ENCODE measurements around the gene CABLES1.

Gene CABLES1

DNA sequence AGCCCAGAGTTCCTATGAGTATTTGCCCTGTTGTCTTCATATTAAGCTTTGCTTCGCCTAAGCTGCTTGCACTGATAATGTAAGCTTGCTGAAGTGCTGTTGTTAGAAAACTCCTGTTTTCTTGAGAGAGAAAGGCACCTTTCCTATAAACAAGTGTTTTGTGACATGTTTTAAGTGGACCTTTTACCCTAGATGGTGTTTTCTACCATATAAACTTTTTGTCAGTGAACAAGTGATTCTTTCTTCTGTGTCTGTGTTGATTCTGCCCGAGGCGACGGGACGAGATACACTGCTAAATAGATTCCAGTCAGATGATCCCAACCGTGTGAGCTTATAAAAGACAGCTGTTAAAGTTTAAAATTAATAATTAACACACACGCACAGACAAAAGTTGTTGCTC is 24.1 kb downstream of the CABLES1 start:
- TF ChIP-seq, protein P1, sequence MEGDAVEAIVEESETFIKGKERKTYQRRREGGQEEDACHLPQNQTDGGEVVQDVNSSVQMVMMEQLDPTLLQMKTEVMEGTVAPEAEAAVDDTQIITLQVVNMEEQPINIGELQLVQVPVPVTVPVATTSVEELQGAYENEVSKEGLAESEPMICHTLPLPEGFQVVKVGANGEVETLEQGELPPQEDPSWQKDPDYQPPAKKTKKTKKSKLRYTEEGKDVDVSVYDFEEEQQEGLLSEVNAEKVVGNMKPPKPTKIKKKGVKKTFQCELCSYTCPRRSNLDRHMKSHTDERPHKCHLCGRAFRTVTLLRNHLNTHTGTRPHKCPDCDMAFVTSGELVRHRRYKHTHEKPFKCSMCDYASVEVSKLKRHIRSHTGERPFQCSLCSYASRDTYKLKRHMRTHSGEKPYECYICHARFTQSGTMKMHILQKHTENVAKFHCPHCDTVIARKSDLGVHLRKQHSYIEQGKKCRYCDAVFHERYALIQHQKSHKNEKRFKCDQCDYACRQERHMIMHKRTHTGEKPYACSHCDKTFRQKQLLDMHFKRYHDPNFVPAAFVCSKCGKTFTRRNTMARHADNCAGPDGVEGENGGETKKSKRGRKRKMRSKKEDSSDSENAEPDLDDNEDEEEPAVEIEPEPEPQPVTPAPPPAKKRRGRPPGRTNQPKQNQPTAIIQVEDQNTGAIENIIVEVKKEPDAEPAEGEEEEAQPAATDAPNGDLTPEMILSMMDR (IDR thresholded peaks at IDR 0.05) = no peak

DNA sequence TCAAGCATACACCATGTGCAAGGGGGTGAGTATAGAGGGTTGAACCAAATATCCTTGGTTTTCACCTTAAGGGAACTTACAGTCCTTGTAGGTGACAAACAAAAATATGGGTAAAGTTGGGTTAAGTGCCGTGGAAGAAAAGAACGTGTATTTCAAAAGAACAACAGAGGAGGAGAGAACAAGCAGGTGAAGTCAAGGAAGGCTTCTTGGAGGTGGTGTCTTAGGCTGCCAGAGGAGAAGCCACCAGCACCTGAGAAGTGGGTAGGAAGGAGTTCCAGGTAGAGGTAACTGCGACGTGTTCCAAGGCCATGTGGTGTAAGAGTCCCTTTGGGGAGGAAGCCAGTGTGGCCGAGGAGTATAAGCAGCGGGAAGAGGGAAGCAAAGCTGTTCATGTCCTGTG is 27.2 kb downstream of the CABLES1 start:
- TF ChIP-seq, protein P1 (IDR thresholded peaks at IDR 0.05) = no peak

DNA sequence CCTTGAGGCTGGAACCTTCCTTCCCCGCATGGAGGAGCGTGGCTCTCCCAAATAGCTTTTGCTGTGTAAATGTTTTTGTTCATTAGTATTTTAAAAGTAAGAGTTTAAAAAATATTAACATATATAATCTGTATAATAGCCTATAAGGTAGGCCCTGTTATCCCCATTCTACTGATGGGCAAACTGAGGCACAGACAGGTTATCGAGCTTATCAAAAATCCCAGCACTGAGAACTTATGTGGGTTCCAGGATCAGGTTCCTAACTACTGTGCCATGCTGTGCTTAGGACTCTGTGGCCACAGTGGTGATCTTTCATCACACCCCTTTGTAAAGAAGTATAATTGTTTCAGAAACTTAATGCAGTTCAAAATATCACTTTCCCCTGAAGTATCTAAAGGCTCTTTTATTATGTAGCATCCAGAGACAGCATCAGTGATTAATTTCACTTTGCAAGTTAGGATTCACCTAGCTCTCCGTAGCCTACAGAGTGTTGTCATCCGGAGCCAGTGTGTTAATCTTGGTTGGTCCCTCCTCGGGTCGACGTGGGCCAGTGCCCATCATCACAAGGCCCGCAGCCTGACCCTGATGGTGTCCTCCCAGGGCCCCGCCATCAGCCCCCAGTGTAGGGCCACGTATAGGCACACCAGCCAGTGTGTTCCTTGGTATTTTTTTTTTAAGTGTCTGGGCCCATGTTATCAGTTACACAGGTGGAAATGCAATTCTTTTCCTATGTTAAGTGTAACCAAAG is 28.7 kb downstream of the CABLES1 start:
- TF ChIP-seq, protein P1 (IDR thresholded peaks at IDR 0.05) = no peak

DNA sequence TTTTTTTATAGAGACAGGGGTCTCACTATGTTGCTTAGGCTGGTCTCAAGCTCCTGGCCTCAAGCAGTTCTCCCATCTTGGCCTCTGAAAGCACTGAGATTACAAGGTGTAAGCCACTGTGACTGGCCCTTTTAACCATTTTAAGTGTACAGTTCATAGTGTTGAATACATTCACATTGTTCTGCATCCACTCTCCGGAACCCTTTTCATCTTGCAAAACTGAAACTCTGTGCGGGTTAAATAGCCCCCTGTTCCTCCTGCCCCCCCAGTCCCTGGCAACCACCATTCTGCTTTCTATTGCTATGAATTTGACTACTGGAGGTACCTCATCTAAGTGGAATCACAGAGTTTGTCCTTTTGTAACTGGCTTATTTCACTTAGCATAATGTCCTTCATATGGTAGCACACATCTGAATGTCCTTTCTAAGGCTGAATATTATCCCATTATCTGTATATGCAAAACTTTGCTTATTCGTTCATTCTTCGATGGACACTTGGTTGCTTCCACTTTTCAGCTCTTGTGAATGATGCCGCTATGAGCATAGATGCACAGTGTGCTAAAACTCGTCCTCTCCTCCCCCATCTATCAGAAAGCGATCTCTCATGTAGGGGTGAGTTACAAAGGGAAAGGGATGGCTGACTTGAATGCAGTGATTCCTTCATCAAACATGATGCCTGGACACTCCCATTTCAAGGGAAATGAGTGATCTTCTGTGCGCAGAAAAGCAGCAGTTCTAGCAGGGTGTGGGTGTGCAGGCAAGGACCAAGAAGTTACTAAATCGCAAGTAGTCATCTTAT is 30.2 kb downstream of the CABLES1 start:
- TF ChIP-seq, protein P1 (IDR thresholded peaks at IDR 0.05) = no peak

DNA sequence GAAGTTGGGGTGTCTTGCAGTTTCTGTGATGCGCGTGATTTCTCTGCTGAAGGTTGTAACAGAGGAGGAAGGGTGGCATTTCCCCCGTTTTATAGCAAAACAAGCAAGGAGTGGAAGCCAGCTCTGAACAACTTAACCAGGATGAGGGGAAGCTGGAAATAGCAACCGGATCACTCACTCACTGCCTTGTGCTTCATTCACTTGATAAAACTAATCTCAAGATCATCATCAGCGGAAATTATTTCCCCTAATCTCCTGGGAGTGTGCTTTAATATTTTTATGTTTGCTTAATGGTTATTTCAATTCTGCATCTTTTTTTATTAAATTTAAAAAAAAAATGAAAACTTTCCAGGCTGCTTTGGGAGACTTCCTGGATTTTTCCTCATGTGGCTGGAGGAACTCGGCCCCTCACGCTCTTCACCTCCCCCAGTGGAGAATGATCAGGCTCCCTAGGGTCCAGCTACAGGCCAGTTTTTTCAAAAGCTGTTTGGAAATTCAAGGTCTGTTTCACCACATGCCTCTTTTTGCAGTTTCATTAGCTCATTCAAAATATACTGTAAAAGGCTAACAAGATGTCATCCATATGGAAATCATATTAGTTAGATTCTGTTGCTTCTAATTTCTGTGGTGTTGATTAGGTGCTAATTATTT is 31.7 kb downstream of the CABLES1 start:
- TF ChIP-seq, protein P1 (IDR thresholded peaks at IDR 0.05) = no peak

DNA sequence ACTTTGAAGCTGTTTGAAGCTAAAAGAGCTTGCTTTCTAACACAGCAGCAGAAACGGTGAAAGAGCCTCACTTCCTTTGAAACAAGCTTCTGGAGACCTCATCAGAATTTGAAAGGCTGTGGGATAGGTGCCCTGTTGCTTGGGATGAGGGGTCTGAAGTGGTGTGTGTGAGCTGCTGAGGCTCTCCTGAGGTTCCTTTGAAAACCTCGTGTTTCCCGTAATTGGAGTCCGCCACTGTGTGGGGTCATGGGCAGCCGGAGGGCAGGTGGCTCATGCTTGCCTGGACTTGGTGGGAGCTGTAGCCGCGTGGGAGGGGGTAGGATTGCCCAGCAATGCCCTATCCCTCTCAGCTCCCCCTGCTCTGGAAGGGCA is 34.4 kb downstream of the CABLES1 start:
- TF ChIP-seq, protein P1 (IDR thresholded peaks at IDR 0.05) = no peak

DNA sequence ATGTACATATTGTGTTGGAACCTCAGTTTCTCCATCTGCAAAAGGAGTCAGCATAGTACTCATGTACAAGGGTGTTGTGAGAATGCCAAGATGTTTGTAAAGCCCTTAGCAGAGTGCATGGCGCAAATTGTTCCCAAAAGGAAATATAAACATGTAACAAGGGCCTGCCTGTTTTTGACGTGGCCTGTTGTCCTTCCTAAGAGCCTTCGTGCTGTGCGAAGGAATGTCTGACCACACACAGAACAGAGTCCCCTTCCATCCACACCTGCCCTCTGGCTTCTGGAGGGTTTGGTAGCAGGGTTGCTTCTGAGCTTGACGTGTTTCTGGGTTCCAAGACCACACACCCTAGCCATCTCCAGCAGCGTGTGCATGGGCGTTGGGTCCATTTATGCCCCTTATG is 34.9 kb downstream of the CABLES1 start:
- TF ChIP-seq, protein P1 (IDR thresholded peaks at IDR 0.05) = no peak
